GM19193 (cell line): Measurements from ENCODE around the gene ECE1.

Experiments
- POLR2A ChIP-seq: IDR thresholded peaks from 4 replicates; pipeline ENCODE4 v1.6.1; 2011; ENCODE audit not compliant: insufficient read depth, insufficient read length; ENCODE audit errors: extremely low read depth

ECE1 gene

GRCh38 chr1:21289700-21290545 is at the start of gene ECE1:
TSS of gene ECE1 (minus strand) at chr1:21290463. CDS start at chr1:21290414, 49 bp downstream.
- TF ChIP-seq POLR2A, result peak; percentile 35

- TF ChIP-seq POLR2A, result no peak
These were observed 49.3 kb upstream of the ECE1 start for GRCh38 chr1:21339356-21340229.

- no peak for TF ChIP-seq POLR2A
These were observed 48.5 kb upstream of the ECE1 start for GRCh38 chr1:21338573-21339355.

GRCh38 chr1:21337928-21338572 is 47.8 kb upstream of the ECE1 start:
- no peak for TF ChIP-seq POLR2A

GRCh38 chr1:21337454-21337927 is 47.2 kb upstream of the ECE1 start:
- TF ChIP-seq POLR2A, result no peak

- no peak for TF ChIP-seq POLR2A
These were observed 46.8 kb upstream of the ECE1 start for GRCh38 chr1:21337010-21337437.

GRCh38 chr1:21335750-21336224 is 45.5 kb upstream of the ECE1 start:
- no peak for TF ChIP-seq POLR2A

GRCh38 chr1:21335088-21335691 is 44.9 kb upstream of the ECE1 start:
- no peak for TF ChIP-seq POLR2A

GRCh38 chr1:21334214-21335087 is 44.2 kb upstream of the ECE1 start:
- TF ChIP-seq POLR2A, result peak; percentile 40

- TF ChIP-seq POLR2A, result no peak
These were observed 43.6 kb upstream of the ECE1 start for GRCh38 chr1:21333824-21334213.

GRCh38 chr1:21332554-21333311 is 42.5 kb upstream of the ECE1 start:
- no peak for TF ChIP-seq POLR2A

- TF ChIP-seq POLR2A, result no peak
These were observed 41.7 kb upstream of the ECE1 start for GRCh38 chr1:21331752-21332478.

GRCh38 chr1:21330544-21330943 is 40.3 kb upstream of the ECE1 start:
- TF ChIP-seq POLR2A, result no peak
